ENCODE measurements around the gene CCDC92. TPM values are rescaled to one million over a fixed set of nuclear protein-coding genes. Genes with fewer than 3 reads are reported as not detected.

Gene CCDC92
- total and polyA plus RNA-seq, 2 donors (not counting 3 experiments of a cell fraction or from before 2014, with no cell fraction given), result 41.2 to 41.6 TPM

DNA sequence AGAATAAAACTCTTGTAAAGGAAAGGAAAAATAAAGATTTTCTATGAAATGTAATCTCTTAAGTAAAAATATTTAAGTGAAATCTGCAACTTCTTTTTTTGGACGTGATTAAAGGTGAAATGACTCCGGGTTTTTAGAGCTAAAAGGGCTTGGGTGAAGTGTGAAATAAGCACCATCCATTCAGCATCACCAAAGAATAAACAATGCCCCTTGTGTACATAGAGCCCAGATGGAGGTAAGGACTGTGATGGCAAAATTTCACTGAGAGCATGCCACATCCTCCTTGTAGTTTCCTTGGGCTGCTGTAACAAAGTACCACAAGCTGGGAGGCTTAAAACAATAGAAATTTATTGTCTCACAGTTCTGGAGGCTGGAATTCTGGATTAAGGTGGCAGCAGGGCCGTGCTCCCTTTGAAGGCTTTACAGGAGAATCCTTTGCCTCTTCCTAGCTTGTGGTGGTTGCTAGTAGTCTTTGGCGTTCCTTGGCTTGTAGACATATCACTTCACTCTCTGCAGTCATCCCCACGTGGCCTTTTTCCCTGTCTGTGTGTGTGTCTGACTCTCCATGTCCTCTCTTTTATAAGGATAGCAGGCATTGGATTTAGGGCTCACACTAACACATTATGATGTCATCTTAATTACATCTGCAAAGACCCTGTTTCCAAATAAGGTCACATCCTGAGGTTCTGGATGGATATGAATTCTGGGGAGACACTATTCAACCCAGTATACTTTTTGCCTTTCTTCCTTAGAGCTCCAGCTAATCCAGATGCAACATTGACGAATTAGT lies 24.6 kb upstream of the CCDC92 start:
- BruUV-seq (replicated peaks), result no TSS peak
- CTCF ChIA-PET, result interaction anchor here (1.3 to 1.9 kb wide), 3 partner anchors 13 to 92 kb away, joined by 3 to 8 read pairs (median 4); no protein-coding TSS in a partner anchor

DNA sequence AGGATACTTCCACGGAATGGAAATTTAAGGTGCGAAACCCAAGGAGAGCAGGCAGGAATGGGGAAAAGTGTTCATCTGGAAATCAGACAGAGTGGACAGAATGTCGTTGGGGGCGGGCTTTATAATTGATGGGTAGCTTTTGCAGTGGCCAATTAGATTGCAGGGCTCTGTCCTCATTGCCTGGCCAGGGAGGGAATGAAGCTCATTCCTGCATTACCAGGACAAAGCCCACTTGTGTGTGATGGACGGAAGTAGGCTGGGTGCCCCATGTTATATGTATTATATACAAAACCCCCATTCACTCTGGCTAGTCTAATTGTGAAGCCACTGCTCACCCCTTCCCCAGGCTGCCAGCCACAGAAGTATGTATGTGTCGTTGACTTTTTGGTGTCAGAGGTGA lies 23.9 kb upstream of the CCDC92 start:
- H3K9ac ChIP-seq (replicated peaks; ENCODE audit: extremely low read depth, insufficient read depth, low read length), result no peak overlapping the region
- intact Hi-C loops (cut with micrococcal nuclease) (no loop called here), dilution Hi-C loops (cut with MboI; ENCODE audit: extremely low pct_ligation_motif_present, low sequenced_read_pairs) (no loop called here)
- TF ChIP-seq EZH2 (IDR thresholded peaks at IDR 0.05; ENCODE audit: borderline replicate concordance, low read depth, low read length, severe bottlenecking) (no peak), MYC (IDR thresholded peaks at IDR 0.05; ENCODE audit: low read depth, low read length) (no peak), POLR2A (IDR thresholded peaks at IDR 0.05; ENCODE audit: low read depth, low read length) (no peak), GATA2 (IDR thresholded peaks at IDR 0.05; ENCODE audit: insufficient read depth, insufficient read length, low read depth, low read length) (no peak), FOS (IDR thresholded peaks at IDR 0.05; ENCODE audit: borderline replicate concordance, insufficient read depth, low read length) (no peak), JUN (IDR thresholded peaks at IDR 0.05; ENCODE audit: borderline replicate concordance, insufficient read depth, insufficient read length, low read depth) (no peak), POLR2AphosphoS5 (IDR thresholded peaks at IDR 0.05; ENCODE audit: insufficient read depth, low read depth, low read length) (no peak)
- TF ChIP-seq, protein P1, sequence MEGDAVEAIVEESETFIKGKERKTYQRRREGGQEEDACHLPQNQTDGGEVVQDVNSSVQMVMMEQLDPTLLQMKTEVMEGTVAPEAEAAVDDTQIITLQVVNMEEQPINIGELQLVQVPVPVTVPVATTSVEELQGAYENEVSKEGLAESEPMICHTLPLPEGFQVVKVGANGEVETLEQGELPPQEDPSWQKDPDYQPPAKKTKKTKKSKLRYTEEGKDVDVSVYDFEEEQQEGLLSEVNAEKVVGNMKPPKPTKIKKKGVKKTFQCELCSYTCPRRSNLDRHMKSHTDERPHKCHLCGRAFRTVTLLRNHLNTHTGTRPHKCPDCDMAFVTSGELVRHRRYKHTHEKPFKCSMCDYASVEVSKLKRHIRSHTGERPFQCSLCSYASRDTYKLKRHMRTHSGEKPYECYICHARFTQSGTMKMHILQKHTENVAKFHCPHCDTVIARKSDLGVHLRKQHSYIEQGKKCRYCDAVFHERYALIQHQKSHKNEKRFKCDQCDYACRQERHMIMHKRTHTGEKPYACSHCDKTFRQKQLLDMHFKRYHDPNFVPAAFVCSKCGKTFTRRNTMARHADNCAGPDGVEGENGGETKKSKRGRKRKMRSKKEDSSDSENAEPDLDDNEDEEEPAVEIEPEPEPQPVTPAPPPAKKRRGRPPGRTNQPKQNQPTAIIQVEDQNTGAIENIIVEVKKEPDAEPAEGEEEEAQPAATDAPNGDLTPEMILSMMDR (IDR thresholded peaks at IDR 0.05; ENCODE audit: extremely low read depth in 1 of 2, insufficient read depth in 1 of 2, low read depth in 1 of 2, low read length in 2 of 2), result no peak
- TF ChIP-seq, protein P2, sequence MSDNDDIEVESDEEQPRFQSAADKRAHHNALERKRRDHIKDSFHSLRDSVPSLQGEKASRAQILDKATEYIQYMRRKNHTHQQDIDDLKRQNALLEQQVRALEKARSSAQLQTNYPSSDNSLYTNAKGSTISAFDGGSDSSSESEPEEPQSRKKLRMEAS (IDR thresholded peaks at IDR 0.05; ENCODE audit: insufficient read depth, insufficient read length), result no peak
- peaks cover 7% of the 10 kb centered on the region for H3K4me1 ChIP-seq (ENCODE audit: control insufficient read depth, extremely low read depth, insufficient read depth, low read length)
- peaks cover 11% of the 10 kb centered on the region for H3K79me2 ChIP-seq (ENCODE audit: control insufficient read depth, insufficient read depth, low read length)
- H3K36me3 ChIP-seq (ENCODE audit: control insufficient read depth in 2 of 2, extremely low read depth in 1 of 2, insufficient read depth in 2 of 2, low read length in 2 of 2), result peaks cover 9 to 11% of the 10 kb centered on the region in 2 experiments
- H4K20me1 ChIP-seq (replicated peaks; ENCODE audit: control insufficient read depth, extremely low read depth, insufficient read depth, low read length), result no peaks in the 10 kb centered on the region
- H2AFZ ChIP-seq (ENCODE audit: low read depth, low read length), result no peak overlapping the region
- H3K4me3 ChIP-seq (replicated peaks in 1 of 3; ENCODE audit: insufficient read depth in 1 of 3, low read depth in 1 of 3, low read length in 3 of 3), result no peak overlapping the region
- DNase-seq (ENCODE audit: low read depth, low spot score) (no peak), FAIRE-seq (no peak)
- H3K9me1 ChIP-seq (replicated peaks; ENCODE audit: control insufficient read depth, extremely low read depth, insufficient read depth, low read length), result no peaks in the 10 kb centered on the region
- POLR2A ChIA-PET, result no interaction called here
- H3K27ac ChIP-seq (ENCODE audit: insufficient read depth, low read depth, low read length), result no peak overlapping the region
- CTCF ChIA-PET, result interaction anchor here (1.3 to 1.9 kb wide), 3 partner anchors 10 to 91 kb away, joined by 4 to 10 read pairs (median 8); no protein-coding TSS in a partner anchor
- H3K4me2 ChIP-seq (ENCODE audit: insufficient read depth, low read length), result no peak overlapping the region
- no TSS peak for BruUV-seq (replicated peaks)
- no peaks in the 10 kb centered on the region for H3K27me3 ChIP-seq (ENCODE audit: control insufficient read depth in 2 of 2, insufficient read depth in 2 of 2, low read length in 2 of 2)
- H3K9me3 ChIP-seq (replicated peaks; ENCODE audit: control insufficient read depth, insufficient read depth, low read length), result no peaks in the 10 kb centered on the region

More for the DNA sequence above, 24.6 kb upstream of the CCDC92 start:
- Histone ChIP-seq H3K4me3 (replicated peaks in 1 of 3; ENCODE audit: insufficient read depth in 1 of 3, low read depth in 1 of 3, low read length in 3 of 3) (no peak overlapping the region), H3K36me3 (ENCODE audit: control insufficient read depth in 2 of 2, extremely low read depth in 1 of 2, insufficient read depth in 2 of 2, low read length in 2 of 2) (peaks cover 7 to 11% of the 10 kb centered on the region in 2 experiments), H3K4me2 (ENCODE audit: insufficient read depth, low read length) (no peak overlapping the region), H2AFZ (ENCODE audit: low read depth, low read length) (no peak overlapping the region), H3K79me2 (ENCODE audit: control insufficient read depth, insufficient read depth, low read length) (peaks cover 11% of the 10 kb centered on the region), H3K9me1 (replicated peaks; ENCODE audit: control insufficient read depth, extremely low read depth, insufficient read depth, low read length) (no peaks in the 10 kb centered on the region), H3K9me3 (replicated peaks; ENCODE audit: control insufficient read depth, insufficient read depth, low read length) (no peaks in the 10 kb centered on the region), H3K4me1 (ENCODE audit: control insufficient read depth, extremely low read depth, insufficient read depth, low read length) (peaks cover 7% of the 10 kb centered on the region), H3K27me3 (ENCODE audit: control insufficient read depth in 2 of 2, insufficient read depth in 2 of 2, low read length in 2 of 2) (no peaks in the 10 kb centered on the region), H4K20me1 (replicated peaks; ENCODE audit: control insufficient read depth, extremely low read depth, insufficient read depth, low read length) (no peaks in the 10 kb centered on the region), H3K9ac (replicated peaks; ENCODE audit: extremely low read depth, insufficient read depth, low read length) (no peak overlapping the region), H3K27ac (ENCODE audit: insufficient read depth, low read depth, low read length) (no peak overlapping the region)
- intact Hi-C loops (cut with micrococcal nuclease) (no loop called here), dilution Hi-C loops (cut with MboI; ENCODE audit: extremely low pct_ligation_motif_present, low sequenced_read_pairs) (no loop called here)
- no peak for DNase-seq (ENCODE audit: low read depth, low spot score)
- no peak for TF ChIP-seq POLR2AphosphoS5 (IDR thresholded peaks at IDR 0.05; ENCODE audit: insufficient read depth, low read depth, low read length)
- no peak for TF ChIP-seq MYC (IDR thresholded peaks at IDR 0.05; ENCODE audit: low read depth, low read length)
- TF ChIP-seq EZH2 (IDR thresholded peaks at IDR 0.05; ENCODE audit: borderline replicate concordance, low read depth, low read length, severe bottlenecking), result no peak
- TF ChIP-seq POLR2A (IDR thresholded peaks at IDR 0.05; ENCODE audit: low read depth, low read length), result no peak
- FAIRE-seq, result no peak
- POLR2A ChIA-PET, result no interaction called here
